ENCODE measurements around the gene GRB10.

Gene GRB10

DNA sequence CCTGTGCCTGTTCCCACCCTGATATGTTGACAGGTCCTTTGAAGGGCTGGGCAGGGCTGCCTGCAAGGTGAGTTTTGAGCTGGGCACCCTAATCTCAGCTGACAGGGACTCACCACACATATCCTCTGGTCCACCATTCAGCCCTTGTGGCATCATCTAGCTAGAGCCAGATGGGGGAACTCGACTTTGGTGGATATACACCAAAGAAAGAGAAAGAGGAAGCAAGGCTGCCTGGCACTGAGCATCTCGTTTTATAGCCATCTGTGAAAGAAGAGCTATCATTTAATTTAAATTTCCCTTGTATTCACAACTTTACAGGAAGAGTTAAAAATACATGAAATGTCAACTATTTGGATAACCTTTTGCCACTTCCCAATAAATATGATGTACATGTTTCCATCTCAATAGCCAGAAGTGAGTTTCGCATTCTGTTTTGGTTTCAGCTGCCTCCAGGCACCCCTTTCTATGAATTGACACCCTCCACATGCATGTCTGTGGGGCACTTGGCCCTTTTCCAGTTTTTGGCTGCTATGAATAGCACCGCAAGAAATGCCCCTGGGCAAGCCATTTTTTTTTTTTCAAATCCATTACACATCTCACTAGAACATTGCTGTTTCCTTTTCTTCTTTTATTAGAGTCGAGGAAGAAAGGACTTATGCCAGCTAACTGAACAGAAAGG is 22.9 kb upstream of the GRB10 start:
- in situ Hi-C loops (cut with MboI; ENCODE audit: low sequenced_read_pairs): loop anchor here (25.0 kb wide), 1 partner anchor 643 kb away; no protein-coding TSS in a partner anchor

DNA sequence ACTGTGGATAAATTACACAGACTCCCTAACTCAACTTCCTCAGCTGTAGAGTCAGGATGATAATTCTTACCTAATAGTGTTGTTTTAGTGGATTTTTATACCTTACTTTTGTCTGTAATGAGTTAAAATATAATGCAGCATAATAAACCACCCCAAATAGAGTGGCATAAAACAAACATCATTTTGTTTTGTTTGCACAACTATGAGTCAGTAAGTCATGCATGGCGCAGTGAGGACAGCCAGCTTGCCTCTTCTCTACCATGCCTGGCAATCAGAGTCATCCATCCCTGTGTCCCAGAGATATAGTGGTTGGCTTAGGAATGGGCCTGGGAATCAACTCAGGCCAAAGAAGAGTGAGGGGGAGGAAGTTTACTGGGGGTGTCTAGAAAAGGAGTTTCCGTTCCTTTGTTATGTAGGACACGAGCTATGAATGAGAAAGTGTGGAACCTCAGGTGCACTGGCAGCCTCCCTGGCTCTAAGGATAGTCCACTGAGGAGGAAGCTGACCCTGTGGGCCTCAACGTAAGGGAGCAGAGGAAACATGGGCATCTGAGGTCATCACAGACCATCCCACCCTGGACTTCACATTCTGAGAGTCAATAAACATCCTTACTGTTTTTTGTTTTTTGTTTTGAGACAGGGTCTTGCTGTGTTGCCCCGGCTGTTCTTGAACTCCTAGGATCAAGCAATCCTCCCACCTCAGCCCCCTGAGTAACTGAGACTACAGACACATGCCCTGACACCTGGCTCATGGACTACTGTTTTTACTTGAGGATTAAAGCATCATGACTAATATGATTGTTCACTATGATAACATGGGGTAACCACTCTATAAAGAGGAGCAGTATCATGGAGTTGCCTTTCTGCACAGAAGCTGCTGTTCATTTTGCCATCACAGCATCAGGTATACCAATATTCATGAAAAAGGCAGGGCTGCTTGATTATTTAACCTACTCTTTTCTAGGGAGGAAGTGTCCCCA is 21.0 kb upstream of the GRB10 start:
- in situ Hi-C loops (cut with MboI; ENCODE audit: low sequenced_read_pairs): loop anchor here (25.0 kb wide), 1 partner anchor 641 kb away; no protein-coding TSS in a partner anchor

DNA sequence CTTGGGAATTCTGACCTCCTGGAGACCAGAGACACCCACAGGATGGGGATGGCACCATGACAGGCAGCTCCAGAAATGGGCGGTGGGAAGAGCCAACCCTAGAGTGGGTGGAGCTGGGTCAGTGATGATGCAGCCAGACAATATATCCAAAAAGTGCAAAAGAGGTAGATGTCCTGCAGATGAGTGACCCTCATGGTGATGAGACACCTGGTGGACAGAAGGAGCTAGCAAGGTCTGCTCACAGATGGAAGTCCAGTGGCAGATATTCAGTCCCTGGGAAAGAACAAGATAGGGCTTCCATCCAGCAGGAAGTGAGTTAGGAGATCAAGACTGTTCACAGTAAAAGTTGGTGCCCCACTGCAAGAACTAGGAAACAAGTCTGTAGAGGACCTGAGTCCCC is 19.2 kb upstream of the GRB10 start:
- in situ Hi-C loops (cut with MboI; ENCODE audit: low sequenced_read_pairs): loop anchor here (25.0 kb wide), 1 partner anchor 640 kb away; no protein-coding TSS in a partner anchor

DNA sequence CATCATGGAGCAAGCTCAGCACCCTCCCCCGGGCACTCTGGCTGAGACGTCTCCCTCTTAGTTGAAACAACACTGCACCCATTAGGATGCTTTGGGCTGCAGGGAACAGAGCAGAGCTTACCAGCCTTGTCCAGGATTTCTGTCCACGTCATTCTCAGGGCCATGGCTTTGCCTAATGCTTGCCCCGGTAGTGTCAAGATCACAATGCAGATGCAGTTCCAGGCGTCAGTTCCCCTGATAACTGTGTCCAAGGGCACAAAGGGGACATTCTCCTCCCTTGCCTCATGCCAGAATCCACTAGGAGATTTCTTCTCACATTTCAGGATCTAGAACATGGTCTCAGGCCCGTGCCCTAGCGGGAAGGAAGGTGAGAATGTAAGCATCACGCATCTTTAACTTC is 17.2 kb upstream of the GRB10 start:
- in situ Hi-C loops (cut with MboI; ENCODE audit: low sequenced_read_pairs): loop anchor here (25.0 kb wide), 1 partner anchor 638 kb away; no protein-coding TSS in a partner anchor

DNA sequence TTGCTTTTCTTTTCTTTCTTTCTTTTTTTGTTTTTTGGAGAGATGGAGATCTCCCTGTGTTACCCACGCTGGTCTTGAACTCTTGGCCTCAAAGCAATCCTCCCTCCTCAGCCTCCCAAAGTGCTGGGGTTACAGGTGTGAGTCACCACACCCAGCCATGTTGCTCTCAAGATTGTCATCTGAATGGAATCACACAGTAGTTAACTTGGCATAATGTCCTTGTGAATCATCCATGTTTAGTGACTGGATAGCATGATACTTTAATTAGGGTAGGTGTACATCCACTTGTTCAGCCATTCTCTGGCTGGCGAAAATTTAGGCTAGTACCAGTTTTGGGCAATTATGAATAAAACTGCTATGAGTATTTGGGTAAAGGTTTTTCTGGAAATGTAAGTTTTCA is 15.4 kb upstream of the GRB10 start:
- in situ Hi-C loops (cut with MboI; ENCODE audit: low sequenced_read_pairs): no loop called here

DNA sequence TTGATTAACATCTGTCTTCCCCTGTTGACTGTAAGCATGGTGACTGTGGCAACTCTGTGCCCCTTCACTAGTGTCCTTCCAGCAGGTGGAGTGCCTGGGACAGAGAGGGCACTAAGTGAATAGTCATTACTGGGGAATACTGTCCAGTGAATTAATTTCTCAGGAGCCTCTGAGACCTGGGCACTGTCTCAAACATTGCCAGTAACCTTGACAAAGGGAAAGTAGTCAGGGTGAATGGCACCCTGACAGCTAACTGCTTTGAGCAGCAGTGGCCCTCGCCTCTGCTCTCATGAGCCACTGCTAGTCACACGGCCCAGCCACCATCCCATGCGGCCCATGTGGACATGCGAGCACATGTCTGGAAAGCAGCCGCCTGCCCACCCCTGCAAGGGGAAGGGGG is 13.1 kb upstream of the GRB10 start:
- in situ Hi-C loops (cut with MboI; ENCODE audit: low sequenced_read_pairs): no loop called here

DNA sequence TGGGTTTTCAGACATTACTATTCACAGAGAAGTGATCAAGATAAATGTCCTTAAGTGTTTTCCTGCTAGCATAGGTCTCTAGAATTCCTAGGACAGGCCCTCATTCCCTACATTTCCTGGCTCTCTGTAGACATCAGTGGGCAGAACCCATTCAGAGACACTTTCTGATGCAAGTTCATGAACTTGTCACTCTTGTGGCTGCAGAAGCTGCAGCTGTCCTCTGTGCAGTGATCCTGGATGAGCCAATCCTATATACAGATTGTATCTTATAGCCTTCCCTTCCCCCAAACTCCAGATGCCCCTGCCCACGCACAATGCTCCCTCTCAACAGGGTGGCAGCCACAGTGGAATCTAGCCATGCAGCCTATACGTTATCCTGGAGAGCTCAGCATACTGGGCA is 12.6 kb upstream of the GRB10 start:
- in situ Hi-C loops (cut with MboI; ENCODE audit: low sequenced_read_pairs): no loop called here

DNA sequence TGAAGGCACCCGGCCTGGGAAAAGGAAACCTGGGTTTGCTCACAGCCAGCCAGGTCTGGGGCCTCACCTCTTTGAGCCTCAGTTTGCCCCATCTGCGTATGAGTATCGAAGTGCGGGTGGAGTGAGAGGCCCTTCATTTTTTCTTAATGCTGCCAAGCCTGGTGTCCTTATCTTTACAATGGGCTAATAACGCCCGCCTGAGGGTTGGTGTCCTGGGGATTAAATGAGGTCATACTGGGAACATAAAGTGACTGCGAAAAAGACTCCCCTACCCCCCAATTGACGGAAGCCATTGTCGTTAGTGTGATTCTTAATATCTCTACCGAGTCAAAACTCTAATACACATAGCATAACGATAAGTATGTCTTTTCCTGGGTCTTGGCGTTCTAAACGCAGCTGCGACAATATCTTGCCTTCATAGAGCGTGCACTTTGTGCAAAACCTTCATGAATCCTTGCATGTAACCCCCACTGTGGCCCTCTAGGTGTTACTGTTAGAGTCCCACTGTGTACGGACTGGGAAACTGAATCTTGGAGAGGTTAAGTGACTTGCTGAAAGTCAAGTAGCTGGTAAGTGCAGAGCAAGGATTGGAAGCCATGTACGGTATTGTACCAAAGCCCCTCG is 11.4 kb upstream of the GRB10 start:
- in situ Hi-C loops (cut with MboI; ENCODE audit: low sequenced_read_pairs): no loop called here

DNA sequence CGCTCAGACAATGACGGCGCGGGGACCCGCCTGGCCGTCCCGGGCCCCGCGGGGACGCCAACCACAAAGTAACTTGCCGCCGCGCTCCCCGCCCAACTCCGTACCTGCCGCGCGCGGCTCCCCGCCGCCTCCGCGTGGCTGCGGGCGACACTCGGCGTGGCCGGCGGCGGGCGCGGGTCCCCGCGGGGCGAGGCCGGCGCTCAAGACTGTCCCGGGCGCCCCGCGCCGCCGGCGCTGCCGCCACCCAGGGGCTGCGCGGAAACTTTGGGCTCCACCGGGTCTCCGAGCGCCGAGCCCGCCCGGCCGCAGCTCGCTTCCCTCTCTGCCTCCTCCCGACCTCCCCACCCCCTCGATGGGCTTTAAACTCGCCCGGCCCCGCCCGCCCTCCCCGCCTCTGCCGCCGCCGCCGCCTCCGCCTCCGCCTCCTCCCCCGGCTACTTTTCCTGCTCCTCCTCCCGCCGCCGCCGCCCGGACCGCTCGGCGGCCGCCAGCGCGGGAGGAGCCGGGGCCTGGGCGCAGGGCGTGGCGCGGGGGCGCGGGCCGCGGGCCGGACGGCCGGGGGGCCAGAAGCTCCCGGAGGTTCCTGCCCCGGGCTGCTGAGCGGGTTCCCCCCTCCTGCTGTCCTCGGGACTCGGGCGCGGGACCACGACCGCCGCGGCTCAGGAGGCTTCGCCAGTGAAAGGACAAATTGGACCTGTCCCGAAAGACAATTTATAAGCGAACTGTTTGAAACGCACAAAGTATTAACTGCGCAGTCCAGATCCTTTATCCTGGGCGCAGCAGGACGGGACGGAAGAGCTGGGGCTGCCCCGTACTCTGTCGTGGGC is 10.6 kb upstream of the GRB10 start:
- in situ Hi-C loops (cut with MboI; ENCODE audit: low sequenced_read_pairs): no loop called here

DNA sequence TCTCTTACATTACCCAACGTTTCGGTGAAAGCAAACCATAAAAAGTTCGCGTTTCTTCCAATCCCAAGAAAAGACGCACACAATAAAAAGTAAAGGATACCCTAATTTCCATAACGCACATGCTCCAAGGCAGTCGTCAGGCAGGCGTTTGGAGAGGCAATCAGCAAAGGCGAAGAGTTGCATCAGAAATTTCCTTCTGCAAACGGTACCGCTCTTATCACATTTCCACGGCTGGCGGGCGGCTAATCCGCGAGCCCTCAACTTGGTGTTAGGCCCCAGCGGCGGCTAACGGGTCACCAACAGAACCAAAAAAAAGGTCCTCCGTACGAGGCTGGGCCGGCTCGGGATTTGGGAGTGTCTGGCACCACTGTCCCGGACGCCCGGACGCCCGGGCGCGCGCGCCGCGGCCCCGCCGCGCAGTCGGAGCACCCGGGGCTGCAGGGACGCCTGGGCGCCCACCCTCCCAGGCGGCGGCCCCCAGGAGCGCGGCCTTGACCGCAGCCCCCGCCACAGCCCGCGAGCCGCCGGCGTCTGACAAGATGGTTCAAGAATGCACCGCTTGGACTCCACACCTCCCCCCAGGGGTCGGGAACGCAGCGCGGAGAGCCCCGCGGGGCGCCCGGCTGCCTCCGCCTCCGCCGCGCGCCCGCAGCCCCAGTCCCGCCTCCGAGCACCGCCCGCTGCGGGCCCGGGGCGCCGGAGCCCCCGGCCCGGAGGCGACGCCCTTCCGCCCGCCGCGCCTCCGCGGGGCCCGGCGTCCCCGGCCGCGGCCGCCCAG is 9.8 kb upstream of the GRB10 start:
- in situ Hi-C loops (cut with MboI; ENCODE audit: low sequenced_read_pairs): no loop called here

DNA sequence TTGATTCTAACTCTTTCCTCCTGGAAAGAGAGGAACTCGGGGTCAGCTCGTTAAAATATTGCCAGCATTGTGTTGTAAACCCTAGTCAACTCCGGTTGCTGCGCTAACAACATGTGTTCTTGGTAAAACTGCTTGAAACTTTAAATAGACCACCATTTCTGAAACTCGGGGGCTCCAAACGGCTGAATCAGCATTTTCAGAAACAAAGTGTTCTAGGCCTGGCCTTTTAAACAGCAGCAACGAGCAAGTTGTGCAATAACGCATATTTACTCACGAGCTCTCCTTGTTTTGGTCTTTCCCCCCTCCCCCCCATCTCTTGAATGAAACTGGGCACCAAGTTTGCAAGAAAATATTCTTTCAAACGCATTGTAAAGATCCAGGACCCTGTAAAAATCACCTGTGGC is 9.2 kb upstream of the GRB10 start:
- in situ Hi-C loops (cut with MboI; ENCODE audit: low sequenced_read_pairs): no loop called here

DNA sequence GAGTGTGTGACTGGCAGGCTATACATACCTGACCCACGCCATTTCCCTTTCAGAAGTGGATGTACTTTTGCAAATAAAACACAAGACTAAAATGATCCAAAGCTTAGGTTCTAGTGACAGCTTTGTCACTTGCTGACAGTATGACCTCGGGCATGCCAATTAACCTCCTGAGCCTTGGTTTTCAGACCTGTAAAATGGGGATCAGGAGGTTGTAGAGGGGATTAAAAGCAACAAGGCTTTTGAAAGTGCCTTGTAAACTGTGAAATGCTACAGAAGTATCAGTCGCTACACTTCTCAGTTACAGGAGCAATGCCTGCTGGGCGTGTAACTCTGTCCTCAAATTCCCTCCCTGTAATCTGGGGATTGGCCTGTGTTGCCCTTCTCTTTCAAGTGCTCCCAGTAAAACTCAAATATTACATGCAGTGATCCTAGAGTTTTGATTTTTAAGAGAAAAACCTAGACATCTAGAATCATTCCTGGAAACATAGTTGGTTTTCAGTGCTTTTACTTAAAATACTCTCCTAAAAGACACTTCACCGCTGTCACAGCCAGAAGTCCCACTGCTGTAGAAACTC is 8.8 kb upstream of the GRB10 start:
- in situ Hi-C loops (cut with MboI; ENCODE audit: low sequenced_read_pairs): no loop called here

DNA sequence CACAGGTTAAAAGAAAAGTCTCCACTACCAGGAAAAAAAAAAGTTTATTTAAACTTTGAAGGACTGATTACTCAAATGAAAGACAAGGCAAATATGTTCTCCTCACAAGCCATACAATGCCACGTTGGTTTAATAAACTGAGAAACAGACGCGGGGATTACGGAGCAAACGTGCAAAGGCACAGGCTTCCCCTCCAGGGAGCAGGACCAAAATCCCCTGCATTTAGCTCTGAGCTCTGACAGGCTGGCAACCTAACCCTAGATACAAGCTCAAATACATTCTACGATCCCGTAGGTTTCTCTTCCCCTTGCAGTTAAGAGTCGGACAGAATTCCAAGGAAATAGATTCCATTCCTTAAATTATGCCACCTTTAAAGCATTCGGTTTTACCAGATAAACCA is 7.7 kb upstream of the GRB10 start:
- in situ Hi-C loops (cut with MboI; ENCODE audit: low sequenced_read_pairs): no loop called here

DNA sequence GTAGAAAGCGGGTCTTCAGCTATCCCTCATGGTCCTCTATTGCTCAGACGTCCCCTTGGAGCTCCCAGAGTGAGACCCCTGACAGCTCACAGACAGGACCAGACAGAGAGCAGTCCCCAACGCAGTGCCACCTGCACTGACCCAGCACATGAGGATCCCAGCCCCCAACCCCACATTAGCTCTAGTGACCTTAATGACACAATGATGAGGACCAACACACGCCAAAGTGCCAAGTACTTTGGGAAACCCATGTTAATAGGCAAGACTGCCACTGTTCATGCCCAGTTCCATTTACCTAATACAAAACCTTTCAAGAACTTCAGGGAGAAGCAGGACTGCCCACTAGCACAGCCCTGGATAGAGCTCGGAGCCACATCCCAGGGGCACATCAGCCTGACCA is 5.7 kb upstream of the GRB10 start:
- in situ Hi-C loops (cut with MboI; ENCODE audit: low sequenced_read_pairs): no loop called here

DNA sequence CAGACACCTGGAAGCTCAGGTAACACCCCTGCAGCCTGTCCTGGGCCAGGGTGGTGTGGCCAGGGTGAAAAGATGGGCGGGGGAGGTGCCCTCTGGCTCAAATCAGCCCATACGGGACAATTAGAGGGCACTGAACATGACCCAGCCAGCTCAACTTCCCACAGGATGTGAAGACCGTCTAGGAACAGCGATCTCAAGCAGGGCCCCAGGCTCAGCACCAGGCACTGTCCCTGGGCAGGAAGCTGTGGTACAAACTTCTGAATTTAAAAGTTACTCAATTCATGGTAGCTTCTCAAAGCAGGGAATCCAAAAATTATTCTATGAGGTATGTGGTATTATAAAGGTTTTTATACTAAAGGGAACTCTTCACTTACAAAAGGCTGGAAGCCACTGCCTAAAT is 5.1 kb upstream of the GRB10 start:
- in situ Hi-C loops (cut with MboI; ENCODE audit: low sequenced_read_pairs): no loop called here

DNA sequence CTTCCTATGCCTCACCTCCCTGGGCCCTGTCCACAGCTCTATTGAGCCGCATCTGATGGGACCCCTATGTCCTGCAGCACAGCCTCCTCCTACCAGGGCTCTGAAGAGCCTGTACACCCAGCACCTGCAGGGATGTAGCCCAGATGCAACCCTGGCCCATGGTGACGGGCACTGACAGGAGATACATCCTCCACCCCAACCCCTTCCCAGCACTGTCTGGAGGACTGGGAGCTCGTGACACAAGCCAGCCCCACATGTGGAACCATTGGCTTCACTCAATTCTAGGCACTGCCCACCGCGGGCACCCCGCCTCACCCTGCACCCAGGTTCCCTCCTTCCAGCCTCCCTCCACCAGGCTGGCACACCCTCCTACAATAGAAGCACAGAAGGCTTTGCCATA is 2.6 kb upstream of the GRB10 start:
- in situ Hi-C loops (cut with MboI; ENCODE audit: low sequenced_read_pairs): no loop called here

DNA sequence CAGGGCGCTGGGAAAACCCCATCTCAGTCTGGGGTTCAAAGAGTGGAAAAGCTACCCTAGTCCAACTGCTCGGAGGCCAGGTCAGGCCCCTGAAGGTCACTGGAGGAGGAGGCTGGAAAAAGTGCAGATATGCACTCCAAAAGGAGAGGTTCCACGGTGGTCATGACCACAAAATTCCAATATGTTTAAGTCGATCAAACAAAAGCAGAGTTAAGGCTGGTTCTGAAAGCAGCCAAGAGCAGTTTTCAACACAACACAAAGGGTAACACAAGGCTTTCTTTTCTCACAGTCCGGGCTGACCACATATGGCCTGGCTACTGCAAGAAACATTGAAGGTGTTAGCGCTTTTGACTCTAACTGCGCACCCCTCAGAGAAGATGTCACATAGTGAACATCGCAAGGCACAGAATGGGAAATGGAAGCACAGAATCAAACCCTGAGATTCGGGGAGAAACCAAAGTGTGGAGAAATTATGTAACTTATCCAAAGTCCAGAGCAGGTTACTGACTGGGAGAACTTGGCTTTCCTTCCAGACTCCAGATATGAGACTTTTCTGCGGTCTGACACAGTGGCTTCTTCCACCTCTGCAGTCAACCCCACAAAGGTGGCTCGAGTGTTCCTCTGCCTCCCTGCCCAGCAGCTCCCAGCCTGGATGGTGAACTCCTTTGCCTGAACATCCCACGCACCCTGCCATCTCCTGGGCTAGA is 1.3 kb upstream of the GRB10 start:
- in situ Hi-C loops (cut with MboI; ENCODE audit: low sequenced_read_pairs): no loop called here

DNA sequence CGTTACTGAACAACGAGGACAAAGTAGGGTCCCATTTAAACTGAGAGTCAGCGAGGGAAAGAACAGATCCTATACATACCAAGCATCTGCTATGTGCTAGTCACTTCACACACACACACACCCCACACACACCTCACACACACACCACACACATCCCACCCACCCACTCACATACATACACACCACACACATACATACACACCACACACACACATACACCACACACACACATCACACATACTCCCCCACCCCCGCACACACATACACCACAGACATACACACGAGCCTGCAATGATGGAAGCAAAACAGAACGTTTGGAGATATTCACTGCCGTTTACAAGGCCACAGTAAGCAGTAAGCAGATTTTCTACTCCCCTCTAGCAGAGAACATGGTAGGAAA is 607 bp upstream of the GRB10 start:
- in situ Hi-C loops (cut with MboI; ENCODE audit: low sequenced_read_pairs): no loop called here
